HT1080 (cell line): ENCODE measurements around the gene SENP2. TPM values are rescaled to one million over a fixed set of nuclear protein-coding genes. Genes with fewer than 3 reads are reported as not detected.
A peak's percentile ranks its signal among the peaks of the same experiment; 100 is the strongest.
"Not testable (repeated sequence)": the region's sequence is repeated elsewhere in the genome, so short reads cannot be mapped to it uniquely, and the experiment has no call there.

ENCODE experiments used
- DNase-seq: peaks from one replicate; pipeline ENCODE4 v3.0.0-alpha.2; 2015; ENCODE audit warnings: low read depth
- polyA plus RNA-seq, 2 experiments: library from polyadenylated mRNA; depleted of rRNA; stranded (reverse); fragments of >200 nt; gene quantifications; 2 replicates each; pipeline ENCODE4 v1.2.3, GENCODE V29; 2015
- total RNA-seq: library from RNA; depleted of rRNA; stranded (reverse); fragments of >200 nt; shearing (Covaris generic); gene quantifications from 2 replicates; pipeline ENCODE4 v1.2.3, GENCODE V29; 2014; rRNA removed

SENP2 gene
- total RNA-seq, result 21.6 and 35.4 TPM in 2 replicates
- polyA plus RNA-seq (2015; cell fraction: cytosol; rRNA removed), result 26.9 and 33.8 TPM in 2 replicates
- 18.9 and 24.6 TPM in 2 replicates for polyA plus RNA-seq (2015; cell fraction: nucleus; rRNA removed)

- DNase-seq, result peak; percentile 99
Measured at GRCh38 chr3:185585859-185586685, at the start of gene SENP2. Gene SENP2 (plus strand): TSS chr3:185586295. CDS start chr3:185586414, 119 bp downstream.

- DNase-seq, result peak; percentile 100
Measured at GRCh38 chr3:185537369-185537970, 48.6 kb upstream of the SENP2 start.

- no peak for DNase-seq
Measured at GRCh38 chr3:185539934-185540333, 46.2 kb upstream of the SENP2 start.

- no peak for DNase-seq
Measured at GRCh38 chr3:185540695-185541094, 45.4 kb upstream of the SENP2 start.

GRCh38 chr3:185549122-185549521 is 37.0 kb upstream of the SENP2 start:
- DNase-seq, result peak; percentile 95

DNA sequence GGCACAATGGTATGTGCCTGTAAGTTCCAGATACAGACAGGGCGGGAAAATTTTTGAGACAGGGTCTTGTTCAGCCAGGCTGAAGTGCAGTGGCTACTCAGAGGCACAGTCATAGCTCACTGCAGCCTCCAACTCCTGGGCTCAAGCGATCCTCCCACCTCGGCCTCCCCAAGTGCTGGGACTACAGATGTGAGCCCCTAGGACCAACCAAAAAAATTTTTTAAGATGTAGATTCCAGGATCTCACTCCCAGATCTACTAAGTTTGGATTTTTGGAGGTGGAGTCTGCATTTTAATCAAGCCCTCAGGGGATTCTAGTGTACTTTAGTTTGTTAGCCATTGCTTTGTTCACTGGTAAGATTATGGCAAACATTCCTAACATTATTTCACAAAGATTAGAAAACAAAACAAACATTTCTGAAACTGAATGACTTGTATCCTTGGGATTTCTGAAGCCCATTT is 36.4 kb upstream of the SENP2 start:
- DNase-seq, result no peak

DNA sequence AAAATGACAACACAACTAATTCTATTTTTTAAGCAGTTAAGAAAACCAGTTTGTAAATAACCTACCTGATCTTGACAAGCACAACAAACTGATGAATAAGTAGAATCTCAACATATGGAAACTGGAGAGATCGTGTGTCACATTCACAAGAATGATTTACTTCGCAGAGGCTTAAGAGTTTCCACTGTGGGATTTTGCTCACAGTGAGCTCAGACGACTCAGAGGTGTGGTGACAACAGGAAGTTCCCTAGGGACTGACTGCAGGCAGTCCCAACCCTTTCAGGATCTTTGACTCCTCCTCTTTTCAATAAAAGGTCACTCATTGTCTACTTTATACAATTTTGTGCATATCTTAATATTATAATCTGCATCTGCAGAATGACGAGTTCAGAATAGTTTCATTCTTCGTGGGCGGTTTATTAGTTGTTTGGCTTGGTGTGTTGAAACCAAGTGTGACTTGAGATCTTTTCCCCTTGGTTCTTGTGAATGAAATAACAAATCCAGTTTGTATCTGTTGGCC is 33.7 kb upstream of the SENP2 start, which contains the start of gene LIPH:
Gene LIPH, minus strand, starts transcription at position 231 of the 520 bp plus-strand sequence. Its CDS starts 117 bp downstream, at position 114.
- DNase-seq, result peak; percentile 62

DNA sequence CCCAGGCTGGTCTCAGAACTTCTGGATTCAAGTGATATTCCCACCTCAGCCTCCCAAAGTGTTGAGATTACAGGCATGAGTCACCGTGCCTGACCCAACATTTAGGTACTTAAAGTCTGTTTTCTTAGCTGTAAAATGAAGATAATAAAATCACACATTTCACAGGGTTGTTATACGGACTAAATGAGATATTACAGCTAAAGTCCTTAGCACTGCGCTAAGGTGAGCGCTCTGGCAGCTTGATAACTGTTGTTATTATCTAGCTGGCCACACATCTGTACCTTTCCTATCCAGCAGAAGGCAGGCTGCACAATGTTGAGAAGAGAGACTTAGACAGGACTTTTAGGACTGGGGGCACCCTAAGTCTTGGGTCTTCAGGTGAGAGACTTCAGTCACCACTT is 31.0 kb upstream of the SENP2 start:
- no peak for DNase-seq

DNA sequence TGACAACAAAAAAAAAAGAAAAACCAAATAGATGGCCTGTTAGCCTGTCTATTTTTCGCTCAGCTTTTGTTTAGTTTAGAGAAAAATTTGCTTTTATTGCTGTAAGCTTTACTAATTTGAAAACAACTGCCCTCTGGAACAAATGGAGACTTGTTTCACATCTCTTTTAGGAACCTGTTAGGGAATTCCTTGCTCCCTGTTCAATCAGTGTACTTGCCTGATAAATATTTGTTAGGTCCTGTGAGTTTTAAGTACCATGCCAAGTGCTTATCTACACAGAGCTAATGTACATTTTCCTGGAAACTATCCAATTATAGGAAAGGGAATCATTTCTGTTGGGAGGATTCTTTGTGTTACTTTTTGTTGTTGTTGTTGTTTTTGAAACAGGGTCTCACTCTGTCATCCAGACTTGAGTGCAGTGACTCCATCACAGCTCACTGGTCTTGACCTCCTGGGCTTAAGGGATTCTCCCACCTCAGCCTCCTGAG is 30.2 kb upstream of the SENP2 start:
- no peak for DNase-seq

DNA sequence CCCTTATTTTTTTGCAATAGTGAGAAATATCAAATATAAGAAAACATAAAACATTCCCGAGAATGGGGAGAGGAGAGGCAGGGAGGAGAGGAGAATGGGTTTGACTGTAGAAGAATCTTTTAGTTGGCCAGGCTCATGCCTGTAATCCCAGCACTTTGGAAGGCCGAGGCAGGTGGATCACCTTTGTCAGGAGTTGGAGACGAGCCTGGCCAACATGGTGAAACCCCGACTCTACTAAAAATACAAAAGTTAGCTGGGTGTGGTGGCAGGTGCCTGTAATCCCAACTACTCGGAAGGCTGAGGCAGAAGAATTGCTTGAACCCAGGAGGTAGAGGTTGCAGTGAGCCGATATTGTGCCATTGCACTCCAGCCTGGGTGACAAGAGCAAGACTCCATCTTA is 29.5 kb upstream of the SENP2 start:
- DNase-seq, result not testable (repeated sequence)

- DNase-seq, result peak; percentile 32
Measured at GRCh38 chr3:185558395-185558794, 27.7 kb upstream of the SENP2 start.

- no peak for DNase-seq
Measured at GRCh38 chr3:185559706-185560090, 26.4 kb upstream of the SENP2 start.

DNA sequence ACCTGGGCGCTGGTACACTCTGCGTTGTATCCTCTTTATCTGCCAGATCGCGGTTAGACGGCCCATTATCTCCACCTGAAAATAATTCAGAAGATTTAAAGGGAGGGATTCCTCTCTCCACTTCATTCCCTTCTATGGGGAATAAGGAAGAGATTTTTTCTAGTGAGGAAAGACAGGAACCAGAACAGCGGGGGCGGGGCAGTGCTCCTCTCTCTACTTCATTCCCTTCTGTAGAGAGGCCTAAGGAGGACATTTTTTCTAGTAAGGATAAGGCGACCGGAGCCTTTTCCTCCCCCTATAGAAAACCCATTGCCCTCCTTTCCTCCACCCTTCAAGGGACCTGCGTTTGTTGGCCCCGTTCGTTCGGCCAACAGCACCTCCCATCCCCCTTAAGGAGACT is 25.4 kb upstream of the SENP2 start:
- DNase-seq, result no peak

DNA sequence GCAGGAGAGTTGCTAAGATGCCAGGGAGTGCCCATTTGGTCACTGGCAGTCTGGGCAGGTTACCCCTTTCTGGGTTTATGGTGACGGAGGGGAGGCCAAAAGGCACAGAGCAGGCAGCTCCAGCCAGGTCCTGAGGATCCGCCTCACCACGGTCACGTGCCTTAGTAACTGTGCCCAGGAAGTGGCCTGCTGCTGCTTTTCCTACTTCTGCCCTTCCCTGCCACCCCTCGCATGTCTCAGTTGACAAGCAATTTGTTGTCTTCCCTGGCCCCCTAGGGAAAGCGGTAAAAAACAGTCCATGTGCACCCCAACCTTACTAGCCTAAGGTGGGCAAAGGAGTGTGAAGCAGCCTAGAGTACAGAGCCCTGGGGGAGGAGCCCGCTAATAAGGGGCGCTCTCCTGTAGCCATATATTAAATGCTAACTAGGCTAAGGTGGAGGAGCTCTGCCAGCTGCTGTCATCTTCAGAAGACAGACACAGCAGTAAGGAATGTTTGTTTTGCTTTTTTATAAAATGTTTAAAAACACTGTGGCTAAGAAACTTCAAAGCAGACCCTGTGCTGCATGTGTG is 24.6 kb upstream of the SENP2 start:
- DNase-seq, result no peak

DNA sequence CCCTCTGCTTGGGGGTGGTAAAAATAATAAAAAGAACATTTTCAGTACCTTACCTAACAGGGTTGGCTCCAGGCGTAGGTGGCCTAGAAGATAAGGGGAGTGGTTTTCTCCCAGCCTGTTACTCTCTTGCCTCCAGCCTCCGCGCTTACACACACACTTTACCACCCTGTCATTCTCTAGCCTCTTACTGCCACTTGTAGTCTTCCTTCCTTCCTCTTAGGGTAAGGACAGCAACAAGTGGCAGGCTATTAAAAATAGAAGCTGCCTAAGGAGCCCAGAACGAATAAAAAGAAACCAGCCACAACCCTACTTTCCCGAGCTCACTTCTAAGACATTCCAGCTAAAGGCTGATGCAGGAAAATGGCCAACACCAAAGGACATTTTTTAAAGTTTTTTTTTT is 24.1 kb upstream of the SENP2 start:
- DNase-seq, result no peak

GRCh38 chr3:185572183-185572582 is 13.9 kb upstream of the SENP2 start:
- DNase-seq, result no peak

GRCh38 chr3:185575108-185575869 is 10.8 kb upstream of the SENP2 start:
- peak; percentile 68 for DNase-seq

- no peak for DNase-seq
Measured at GRCh38 chr3:185582236-185582635, 3.9 kb upstream of the SENP2 start.

GRCh38 chr3:185582871-185583270 is 3.2 kb upstream of the SENP2 start:
- no peak for DNase-seq

GRCh38 chr3:185583925-185584324 is 2.2 kb upstream of the SENP2 start:
- DNase-seq, result no peak

DNA sequence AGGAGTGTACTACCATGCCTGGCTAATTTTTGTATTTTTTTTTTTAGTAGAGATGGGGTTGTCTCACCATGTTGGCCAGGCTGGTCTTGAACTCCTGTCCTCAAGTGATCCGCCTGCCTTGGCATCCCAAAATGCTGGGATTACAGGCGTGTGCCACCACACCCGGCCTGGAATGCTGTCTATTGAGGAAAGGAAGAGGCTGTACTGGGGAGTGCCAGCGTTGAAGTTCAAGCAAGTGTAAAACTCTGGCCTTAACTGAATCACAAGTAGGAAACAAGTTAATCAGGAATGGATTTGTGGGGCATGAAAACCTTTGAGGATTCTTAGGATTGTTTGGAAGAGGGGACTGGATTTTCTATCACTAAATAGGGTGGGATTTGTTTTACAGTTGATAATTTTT is 1.4 kb upstream of the SENP2 start:
- DNase-seq, result no peak
